KMS-11 (cell line): Measurements from ENCODE around the gene LRIT3.

Experiments
- H2AFZ ChIP-seq: fragments of 200-600 bp; sonication (generic); 2 replicates; pipeline ENCODE4 v1.6.1; 2016; ENCODE audit warnings: antibody characterized with exemption, mixed run types, low read depth
- H3K27ac ChIP-seq: fragments of 200-600 bp; sonication (generic); 2 replicates; pipeline ENCODE4 v1.6.1; 2016; ENCODE audit warnings: mild to moderate bottlenecking, mixed run types
- H3K27me3 ChIP-seq: fragments of 200-600 bp; sonication (generic); 2 replicates; pipeline ENCODE4 v1.6.1; 2017; ENCODE audit warnings: mild to moderate bottlenecking, low read depth, mixed run types, moderate library complexity; ENCODE audit not compliant: insufficient read depth
- H3K36me3 ChIP-seq: fragments of 200-600 bp; sonication (generic); 2 replicates; pipeline ENCODE4 v1.6.1; 2017; ENCODE audit warnings: mild to moderate bottlenecking, mixed run types; ENCODE audit not compliant: insufficient read depth
- H3K4me1 ChIP-seq: fragments of 200-600 bp; sonication (generic); 2 replicates; pipeline ENCODE4 v1.6.1; 2016; ENCODE audit warnings: mild to moderate bottlenecking, low read depth, mixed run types; ENCODE audit not compliant: poor library complexity, severe bottlenecking
- H3K4me2 ChIP-seq: fragments of 200-600 bp; sonication (generic); 2 replicates; pipeline ENCODE4 v1.7.0; 2016; ENCODE audit warnings: mild to moderate bottlenecking, mixed run types
- H3K4me3 ChIP-seq: fragments of 200-600 bp; sonication (generic); IDR thresholded peaks from 2 replicates; pipeline ENCODE4 v1.6.1; 2017; ENCODE audit warnings: low read depth, low read length, mixed read lengths; ENCODE audit not compliant: insufficient read depth
- H3K79me2 ChIP-seq: fragments of 200-600 bp; sonication (generic); 2 replicates; pipeline ENCODE4 v1.6.1; 2016; ENCODE audit warnings: low read depth, mixed run types; ENCODE audit not compliant: insufficient read depth
- H3K9ac ChIP-seq: fragments of 200-600 bp; sonication (generic); 2 replicates; pipeline ENCODE4 v1.6.1; 2016; ENCODE audit warnings: mild to moderate bottlenecking, mixed run types
- H4K20me1 ChIP-seq: fragments of 200-600 bp; sonication (generic); 2 replicates; pipeline ENCODE4 v1.6.1; 2016; ENCODE audit warnings: mild to moderate bottlenecking, mixed run types; ENCODE audit not compliant: insufficient read depth
- CTCF ChIP-seq: fragments of 200-600 bp; sonication (generic); conservative IDR thresholded peaks from 2 replicates; pipeline ENCODE4 v1.6.1; 2017; ENCODE audit warnings: low read depth, mild to moderate bottlenecking, antibody characterized with exemption, low read length, moderate library complexity, mixed read lengths

LRIT3 gene

GRCh38 chr4:109815151-109816081, 32.5 kb upstream of the LRIT3 start, which contains the start of gene GAR1:
Gene GAR1 (plus strand): TSS chr4:109815762. CDS start chr4:109816165, 403 bp downstream.
- no peak for TF ChIP-seq CTCF
- Histone ChIP-seq H3K36me3 (peaks cover 12% of the 10 kb centered on the region; the same call in 1 of the 2 replicates), H3K27me3 (no peaks in the 10 kb centered on the region), H3K4me1 (peaks cover 23% of the 10 kb centered on the region), H3K9ac (peak within 1 kb of the TSS; percentile 86), H3K27ac (peak within 1 kb of the TSS; percentile 60), H3K79me2 (peaks cover 28% of the 10 kb centered on the region), H2AFZ (peak within 1 kb of the TSS; percentile 87), H3K4me2 (peak within 1 kb of the TSS; percentile 99), H4K20me1 (no peaks in the 10 kb centered on the region), H3K4me3 (peak within 1 kb of the TSS; percentile 79)

GRCh38 chr4:109816082-109816442, 31.8 kb upstream of the LRIT3 start:
- peak overlapping the region; percentile 60 for H3K27ac ChIP-seq
- no peaks in the 10 kb centered on the region for H4K20me1 ChIP-seq
- H3K4me2 ChIP-seq = peak overlapping the region; percentile 99
- no peak for TF ChIP-seq CTCF
- peaks cover 23% of the 10 kb centered on the region for H3K4me1 ChIP-seq
- peaks cover 12% of the 10 kb centered on the region; the same call in 1 of the 2 replicates for H3K36me3 ChIP-seq
- peak overlapping the region; percentile 87 for H2AFZ ChIP-seq
- H3K4me3 ChIP-seq = peak overlapping the region; percentile 79
- H3K9ac ChIP-seq = peak overlapping the region; percentile 86
- no peaks in the 10 kb centered on the region for H3K27me3 ChIP-seq
- H3K79me2 ChIP-seq = peaks cover 28% of the 10 kb centered on the region

GRCh38 chr4:109816894-109817293, 31.0 kb upstream of the LRIT3 start:
- H3K4me1 ChIP-seq = peaks cover 23% of the 10 kb centered on the region
- H3K36me3 ChIP-seq = peaks cover 12% of the 10 kb centered on the region; the same call in 1 of the 2 replicates
- TF ChIP-seq CTCF = no peak
- no peak overlapping the region for H3K4me3 ChIP-seq
- peak overlapping the region; percentile 86; the same call in 1 of the 2 replicates for H3K9ac ChIP-seq
- peaks cover 28% of the 10 kb centered on the region for H3K79me2 ChIP-seq
- peak overlapping the region; percentile 99 for H3K4me2 ChIP-seq
- H3K27ac ChIP-seq = no peak overlapping the region
- H2AFZ ChIP-seq = no peak overlapping the region
- no peaks in the 10 kb centered on the region for H3K27me3 ChIP-seq
- H4K20me1 ChIP-seq = no peaks in the 10 kb centered on the region

DNA sequence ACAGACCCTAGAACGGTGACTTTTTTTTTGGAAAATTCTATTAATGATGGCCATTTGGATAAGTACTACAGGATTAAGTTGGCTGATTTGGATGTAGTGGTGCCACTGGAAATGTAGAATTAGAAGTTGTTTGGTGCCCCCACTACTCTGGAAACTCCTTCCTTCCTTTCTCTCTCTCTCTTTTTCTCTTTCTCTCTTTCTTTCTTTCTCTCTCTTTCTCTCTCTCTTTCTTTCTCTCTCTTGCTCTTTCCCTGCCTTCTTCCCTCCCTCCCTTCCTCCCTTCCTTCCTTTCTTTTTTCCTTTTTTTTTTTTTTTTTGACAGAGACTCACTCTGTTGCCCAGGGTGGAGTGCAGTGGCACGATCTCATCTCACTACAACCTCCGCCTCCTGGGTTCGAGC, 29.6 kb upstream of the LRIT3 start:
- no peak overlapping the region for H2AFZ ChIP-seq
- H4K20me1 ChIP-seq = no peaks in the 10 kb centered on the region
- TF ChIP-seq CTCF = no peak
- peaks cover 23% of the 10 kb centered on the region for H3K4me1 ChIP-seq
- no peak overlapping the region for H3K27ac ChIP-seq
- no peak overlapping the region for H3K4me3 ChIP-seq
- no peak overlapping the region for H3K9ac ChIP-seq
- no peaks in the 10 kb centered on the region for H3K27me3 ChIP-seq
- H3K79me2 ChIP-seq = peaks cover 28% of the 10 kb centered on the region
- no peak overlapping the region for H3K4me2 ChIP-seq
- H3K36me3 ChIP-seq = peaks cover 12% of the 10 kb centered on the region; the same call in 1 of the 2 replicates
